Activated CD8-positive, alpha-beta T cell treated with anti-CD3 and anti-CD28 coated beads for 36 hours (primary cell): ENCODE measurements around the gene MBD6. TPM values are rescaled to one million over a fixed set of nuclear protein-coding genes. Genes with fewer than 3 reads are reported as not detected.

Source experiments
- ATAC-seq: fragments of 200-7000 bp; cut with Tn5 transposase; one replicate; pipeline ENCODE4 v1.10.0; 2021; ENCODE audit warnings: mild to moderate bottlenecking, moderate library complexity
- CTCF ChIA-PET: fragments of 350-600 bp; sonication (Branson Sonifier 250); formaldehyde crosslinking; loops from one replicate; lab custom pipeline; 2021; ENCODE audit warnings: antibody characterized with exemption; lab: Charles Lee
- POLR2A ChIA-PET: fragments of 350-600 bp; sonication (Branson Sonifier 250); formaldehyde crosslinking; loops from one replicate; lab custom pipeline; 2021; ENCODE audit warnings: antibody characterized with exemption; lab: Charles Lee
- DNase-seq: peaks from one replicate; pipeline ENCODE4 v3.0.0-alpha.2; 2020
- H3K27ac Mint-ChIP-seq: one replicate; pipeline ENCODE4 v1.8.0; 2021; ENCODE audit warnings: mild to moderate bottlenecking, mixed read lengths
- H3K27me3 Mint-ChIP-seq: one replicate; pipeline ENCODE4 v1.8.0; 2021; ENCODE audit warnings: mixed read lengths
- H3K36me3 Mint-ChIP-seq: one replicate; pipeline ENCODE4 v1.8.0; 2021; ENCODE audit warnings: low read depth, mixed read lengths
- H3K4me1 Mint-ChIP-seq: one replicate; pipeline ENCODE4 v1.8.0; 2021; ENCODE audit warnings: low read depth, mixed read lengths
- H3K4me3 Mint-ChIP-seq: one replicate; pipeline ENCODE4 v1.8.0; 2021; ENCODE audit warnings: mild to moderate bottlenecking, moderate library complexity, mixed read lengths
- H3K9me3 Mint-ChIP-seq: one replicate; pipeline ENCODE4 v1.8.0; 2021; ENCODE audit warnings: mixed read lengths
- CTCF ChIP-seq: fragments of 200-600 bp; IDR thresholded peaks from one replicate; pipeline ENCODE4 v1.8.0; 2022; ENCODE audit warnings: antibody characterized with exemption, mild to moderate bottlenecking
- intact Hi-C: fragments of 100-400 bp; cut with micrococcal nuclease; formaldehyde crosslinking; loops from one replicate; pipeline ENCODE4 v1.10.0; 2022
- total RNA-seq, 2 experiments: library from RNA; stranded (reverse); gene quantifications; one replicate each; pipeline ENCODE4 v1.2.3, GENCODE V29; 2021

The MBD6 gene
- total RNA-seq, 2 experiments from 2014 or later, result 46.5 to 47.3 TPM

- Mint-ChIP-seq H3K4me1 (peaks cover 40% of the 10 kb centered on the region), H3K27ac (peak overlapping the region; percentile 10), H3K9me3 (no peaks in the 10 kb centered on the region), H3K36me3 (peaks cover 10% of the 10 kb centered on the region), H3K4me3 (no peak overlapping the region), H3K27me3 (no peaks in the 10 kb centered on the region)
- DNase-seq (no peak), ATAC-seq (no peak)
- intact Hi-C loops, result no loop called here
- POLR2A ChIA-PET, result no interaction called here
- CTCF ChIA-PET, result no interaction called here
- no peak for TF ChIP-seq CTCF
These were observed 39.2 kb upstream of the MBD6 start for GRCh38 chr12:57483466-57483865.

GRCh38 chr12:57485695-57486094 is 36.9 kb upstream of the MBD6 start:
- H3K9me3 Mint-ChIP-seq, result no peaks in the 10 kb centered on the region
- DNase-seq (no peak), ATAC-seq (no peak)
- H3K4me3 Mint-ChIP-seq, result no peak overlapping the region
- H3K36me3 Mint-ChIP-seq, result peaks cover 28% of the 10 kb centered on the region
- peaks cover 36% of the 10 kb centered on the region for H3K4me1 Mint-ChIP-seq
- H3K27ac Mint-ChIP-seq, result no peak overlapping the region
- ChIA-PET POLR2A (interaction anchor here (0.9 to 6.4 kb wide), 3 partner anchors 11 to 33 kb away, joined by 4 to 50 read pairs (median 8); partner anchors contain the start of gene DDIT3), CTCF (interaction anchor here (1.0 kb wide), 2 partner anchors 9 to 30 kb away, joined by 3 to 5 read pairs; partner anchors contain the start of gene INHBE)
- TF ChIP-seq CTCF, result no peak
- no peaks in the 10 kb centered on the region for H3K27me3 Mint-ChIP-seq
- intact Hi-C loops, result no loop called here

GRCh38 chr12:57487055-57487596 is 35.5 kb upstream of the MBD6 start:
- H3K27me3 Mint-ChIP-seq, result no peaks in the 10 kb centered on the region
- H3K36me3 Mint-ChIP-seq, result peaks cover 41% of the 10 kb centered on the region
- intact Hi-C loops, result no loop called here
- DNase-seq (no peak), ATAC-seq (no peak)
- ChIA-PET POLR2A (interaction anchor here (0.7 to 6.4 kb wide), 7 partner anchors 9 to 261 kb away, joined by 3 to 50 read pairs (median 4); partner anchors contain the start of gene DDIT3), CTCF (interaction anchor here (1.0 to 1.6 kb wide), 5 partner anchors 10 to 32 kb away, joined by 3 to 6 read pairs (median 5); partner anchors contain the start of gene INHBE)
- TF ChIP-seq CTCF, result no peak
- no peaks in the 10 kb centered on the region for H3K9me3 Mint-ChIP-seq
- H3K27ac Mint-ChIP-seq, result peak overlapping the region; percentile 95
- H3K4me3 Mint-ChIP-seq, result peak overlapping the region; percentile 97
- peaks cover 29% of the 10 kb centered on the region for H3K4me1 Mint-ChIP-seq

- CTCF ChIA-PET, result interaction anchor here (1.0 to 1.6 kb wide), 6 partner anchors 11 to 32 kb away, joined by 3 to 6 read pairs (median 4); partner anchors contain the start of gene INHBE
- DNase-seq (peak; percentile 97), ATAC-seq (peak; percentile 98)
- peak within 1 kb of the TSS; percentile 97 for H3K4me3 Mint-ChIP-seq
- no peaks in the 10 kb centered on the region for H3K27me3 Mint-ChIP-seq
- H3K27ac Mint-ChIP-seq, result peak within 1 kb of the TSS; percentile 95
- intact Hi-C loops, result no loop called here
- no peaks in the 10 kb centered on the region for H3K9me3 Mint-ChIP-seq
- H3K4me1 Mint-ChIP-seq, result peaks cover 33% of the 10 kb centered on the region
- H3K36me3 Mint-ChIP-seq, result peaks cover 48% of the 10 kb centered on the region
- no peak for TF ChIP-seq CTCF
- POLR2A ChIA-PET, result interaction anchor here (0.8 to 6.4 kb wide), 10 partner anchors 8 to 31 kb away, joined by 4 to 50 read pairs (median 8); partner anchors contain the start of genes ARHGAP9 and DDIT3
These were observed 34.8 kb upstream of the MBD6 start, which contains the start of gene MARS1 for GRCh38 chr12:57487597-57488401. Gene MARS1 (plus strand): TSS chr12:57488068. CDS start chr12:57488091, 23 bp downstream.
